ENCODE data around the gene TAF5.

TAF5 gene

GRCh38 chr10:103427866-103428265, 60.1 kb downstream of the TAF5 start:
- DNase-seq (no peak), ATAC-seq (replicated peaks) (no peak)
- Mint-ChIP-seq H3K4me1 (peaks cover 1 to 5% of the 10 kb centered on the region in 2 donors), H3K36me3 (peaks cover 48 to 68% of the 10 kb centered on the region in 2 donors), H3K4me3 (no peak overlapping the region), H3K27me3 (no peaks in the 10 kb centered on the region), H3K27ac (no peak overlapping the region), H3K9me3 (no peaks in the 10 kb centered on the region)

GRCh38 chr10:103428989-103429643, 61.3 kb downstream of the TAF5 start:
- Mint-ChIP-seq H3K9me3 (no peaks in the 10 kb centered on the region), H3K36me3 (peaks cover 48 to 67% of the 10 kb centered on the region in 2 donors), H3K27me3 (no peaks in the 10 kb centered on the region), H3K27ac (peak overlapping the region; percentile 14), H3K4me3 (no peak overlapping the region), H3K4me1 (peaks cover 1 to 5% of the 10 kb centered on the region in 2 donors)
- DNase-seq (no peak), ATAC-seq (replicated peaks) (no peak)

- Mint-ChIP-seq H3K4me3 (no peak overlapping the region), H3K4me1 (peaks cover 1 to 5% of the 10 kb centered on the region in 2 donors), H3K27ac (peak overlapping the region; percentile 79), H3K27me3 (no peaks in the 10 kb centered on the region), H3K36me3 (peaks cover 43 to 62% of the 10 kb centered on the region in 2 donors), H3K9me3 (no peaks in the 10 kb centered on the region)
- no peak for ATAC-seq (replicated peaks)
- DNase-seq: no peak
Measured at GRCh38 chr10:103429647-103430046, 61.9 kb downstream of the TAF5 start.

- Mint-ChIP-seq H3K27me3 (no peaks in the 10 kb centered on the region), H3K4me1 (peaks cover 0 to 1% of the 10 kb centered on the region in 2 donors), H3K4me3 (no peak overlapping the region), H3K9me3 (no peaks in the 10 kb centered on the region), H3K36me3 (peaks cover 36 to 59% of the 10 kb centered on the region in 2 donors), H3K27ac (no peak overlapping the region)
- ATAC-seq (replicated peaks) (no peak), DNase-seq (no peak)
Measured at GRCh38 chr10:103431902-103432301, 64.1 kb downstream of the TAF5 start.

GRCh38 chr10:103433858-103434257, 66.1 kb downstream of the TAF5 start:
- Mint-ChIP-seq H3K27me3 (no peaks in the 10 kb centered on the region), H3K4me3 (no peak overlapping the region), H3K9me3 (no peaks in the 10 kb centered on the region), H3K27ac (no peak overlapping the region), H3K36me3 (peaks cover 36 to 61% of the 10 kb centered on the region in 2 donors), H3K4me1 (peaks cover 0 to 1% of the 10 kb centered on the region in 2 donors)
- ATAC-seq (replicated peaks) (no peak), DNase-seq (no peak)

Data from stimulated activated naive B cell treated with anti-CD40 and anti-IgM and Interleukin-4, amounts not matched to agents 10 μg/mL and 1 μg/mL and 100 μg/mL, for 72 hours (primary cell).